Neural cell (in vitro differentiated cells): Measurements from ENCODE around the gene TPRX1. TPM values are rescaled to one million over a fixed set of nuclear protein-coding genes. Genes with fewer than 3 reads are reported as not detected.

Source experiments
- H2AFZ ChIP-seq: fragments of 200-600, 300-800 bp; sonication (generic), shearing (Covaris generic); 2 replicates; pipeline ENCODE4 v1.6.0; 2014; ENCODE audit warnings: low read depth, mild to moderate bottlenecking, antibody characterized with exemption, low read length, moderate library complexity
- H3F3A ChIP-seq: fragments of 200-600 bp; shearing (Covaris generic); 2 replicates; pipeline ENCODE4 v1.6.1; 2016; ENCODE audit warnings: mild to moderate bottlenecking, moderate library complexity, mixed read lengths, antibody characterized with exemption, low read length; ENCODE audit not compliant: insufficient read depth, poor library complexity, severe bottlenecking
- H3K27ac ChIP-seq: fragments of 200-600, 300-800 bp; sonication (generic), shearing (Covaris generic); 2 replicates; pipeline ENCODE4 v1.5.1; 2014; ENCODE audit warnings: mild to moderate bottlenecking, low read length, moderate library complexity
- H3K27me3 ChIP-seq: fragments of 300-800, 200-600 bp; sonication (generic), shearing (Covaris generic); 2 replicates; pipeline ENCODE4 v1.6.0; 2014; ENCODE audit warnings: mild to moderate bottlenecking, low read depth, low read length, moderate library complexity; ENCODE audit not compliant: insufficient read depth
- H3K36me3 ChIP-seq: fragments of 300-800, 200-600 bp; sonication (generic), shearing (Covaris generic); 2 replicates; pipeline ENCODE4 v1.5.1; 2014; ENCODE audit warnings: mild to moderate bottlenecking, antibody characterized with exemption, low read length, moderate library complexity; ENCODE audit not compliant: insufficient read depth
- H3K4me2 ChIP-seq: fragments of 300-800, 200-600 bp; sonication (generic), shearing (Covaris generic); 2 replicates; pipeline ENCODE4 v1.6.0; 2014; ENCODE audit warnings: mild to moderate bottlenecking, low read length
- H3K4me3 ChIP-seq: fragments of 300-800, 200-600 bp; sonication (generic), shearing (Covaris generic); 2 replicates; pipeline ENCODE4 v1.5.1; 2014; ENCODE audit warnings: mild to moderate bottlenecking, low read length, moderate library complexity
- H3K79me2 ChIP-seq: fragments of 200-600 bp; shearing (Covaris generic); replicated peaks from 2 replicates; pipeline ENCODE4 v1.6.0; 2014; ENCODE audit warnings: mild to moderate bottlenecking, low read length, moderate library complexity; ENCODE audit not compliant: insufficient read depth
- H3K9ac ChIP-seq: fragments of 300-800, 200-600 bp; sonication (generic), shearing (Covaris generic); 2 replicates; pipeline ENCODE4 v1.6.1; 2016; ENCODE audit warnings: mild to moderate bottlenecking, low read length, mixed read lengths
- H3K9me2 ChIP-seq: fragments of 200-600 bp; shearing (Covaris generic); 2 replicates; pipeline ENCODE4 v1.6.1; 2016; ENCODE audit warnings: mild to moderate bottlenecking, low read length, mixed read lengths; ENCODE audit not compliant: insufficient read depth
- H3K9me3 ChIP-seq: fragments of 200-600, 300-800 bp; sonication (generic), shearing (Covaris generic); 2 replicates; pipeline ENCODE4 v1.6.1; 2016; ENCODE audit warnings: mild to moderate bottlenecking, mixed run types, low read length, moderate library complexity, mixed read lengths
- H4K20me1 ChIP-seq: fragments of 200-600 bp; shearing (Covaris generic); 2 replicates; pipeline ENCODE4 v1.6.1; 2016; ENCODE audit warnings: mild to moderate bottlenecking, mixed run types; ENCODE audit not compliant: insufficient read depth
- EP300 ChIP-seq: fragments of 450-650 bp; conservative IDR thresholded peaks from 2 replicates; pipeline ENCODE4 v1.6.1; 2014; ENCODE audit warnings: antibody characterized with exemption, mild to moderate bottlenecking, moderate library complexity; ENCODE audit not compliant: poor library complexity, severe bottlenecking
- EZH2 ChIP-seq: fragments of 200-600, 300-800 bp; shearing (Covaris generic), sonication (generic); IDR thresholded peaks from 2 replicates; pipeline ENCODE4 v1.6.1; 2014; ENCODE audit warnings: antibody characterized with exemption, low read length, borderline replicate concordance, mild to moderate bottlenecking; ENCODE audit not compliant: insufficient read depth, poor library complexity, severe bottlenecking
- MXI1 ChIP-seq: fragments of 450-650 bp; conservative IDR thresholded peaks from 2 replicates; pipeline ENCODE4 v1.6.1; 2014; ENCODE audit warnings: antibody characterized with exemption, mild to moderate bottlenecking; ENCODE audit not compliant: poor library complexity, severe bottlenecking
- POLR2AphosphoS5 ChIP-seq: IDR thresholded peaks from 2 replicates; pipeline ENCODE4 v1.6.1; 2012
- RAD21 ChIP-seq: fragments of 450-650 bp; conservative IDR thresholded peaks from 2 replicates; pipeline ENCODE4 v1.6.1; 2014; ENCODE audit warnings: antibody characterized with exemption, mild to moderate bottlenecking, moderate library complexity
- SMC3 ChIP-seq: fragments of 450-650 bp; conservative IDR thresholded peaks from 2 replicates; pipeline ENCODE4 v1.6.1; 2014; ENCODE audit warnings: antibody characterized with exemption, mild to moderate bottlenecking, moderate library complexity; ENCODE audit not compliant: poor library complexity
- TAF1 ChIP-seq: IDR thresholded peaks from 2 replicates; pipeline ENCODE4 v1.6.1; 2012; ENCODE audit warnings: low read depth
- polyA plus RNA-seq: library from polyadenylated mRNA; depleted of rRNA; stranded (reverse); fragments of >200 nt; gene quantifications from 2 replicates; pipeline ENCODE4 v1.2.3, GENCODE V29; 2014
- TF ChIP-seq, protein P1 (sequence below): IDR thresholded peaks from 2 replicates; pipeline ENCODE4 v1.6.1; 2012; ENCODE audit warnings: borderline replicate concordance
- TF ChIP-seq, protein P2 (sequence below): fragments of 450-650 bp; IDR thresholded peaks from 2 replicates; pipeline ENCODE4 v1.5.1; 2014; ENCODE audit warnings: antibody characterized with exemption, mild to moderate bottlenecking, moderate library complexity; ENCODE audit not compliant: poor library complexity, severe bottlenecking

Gene TPRX1
- polyA plus RNA-seq, 1 donor from 2014 or later, result not detected

DNA sequence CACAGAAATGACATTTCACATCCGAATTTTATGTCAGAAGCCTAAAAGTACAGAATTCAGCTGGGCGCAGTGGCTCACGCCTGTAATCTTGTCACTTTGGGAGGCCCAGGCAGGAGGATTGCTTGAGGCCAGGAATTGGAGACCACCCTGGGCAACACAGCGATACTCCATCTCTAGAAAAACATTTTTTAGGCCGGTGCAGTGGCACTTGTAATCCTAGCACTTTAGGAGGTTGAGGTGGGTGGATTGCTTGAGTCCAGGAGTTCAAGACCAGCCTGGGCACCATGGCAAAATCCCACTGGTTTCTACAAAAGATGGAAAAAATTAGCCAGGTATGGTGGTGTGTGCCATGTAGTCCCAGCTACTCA lies 43.7 kb downstream of the TPRX1 start:
- Histone ChIP-seq H3F3A (no peaks in the 10 kb centered on the region), H3K9ac (no peak overlapping the region), H3K79me2 (no peaks in the 10 kb centered on the region), H3K9me3 (no peaks in the 10 kb centered on the region), H4K20me1 (no peaks in the 10 kb centered on the region), H3K4me2 (no peak overlapping the region), H3K36me3 (no peaks in the 10 kb centered on the region), H3K27ac (no peak overlapping the region), H3K4me3 (no peak overlapping the region), H3K9me2 (no peaks in the 10 kb centered on the region), H2AFZ (no peak overlapping the region), H3K27me3 (no peaks in the 10 kb centered on the region)
- TF ChIP-seq TAF1, result no peak

DNA sequence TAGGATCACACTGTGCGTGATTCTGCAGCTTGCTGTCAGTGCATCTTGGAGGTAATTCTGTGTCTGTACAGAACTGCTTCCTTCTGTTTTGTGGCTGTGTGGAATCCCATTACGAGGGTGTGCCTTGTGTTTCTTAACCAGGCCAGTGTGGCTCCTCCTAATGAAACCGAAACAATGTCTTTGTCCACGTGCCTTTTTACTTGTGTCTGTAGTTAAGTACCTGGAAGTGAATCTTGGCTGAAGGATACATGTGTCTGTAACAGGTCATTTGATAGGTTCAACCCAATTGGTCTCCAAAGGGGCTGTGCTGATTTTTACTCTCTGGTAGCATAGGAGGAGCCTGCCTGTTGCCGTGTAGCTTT lies 45.9 kb downstream of the TPRX1 start:
- H2AFZ ChIP-seq, result no peak overlapping the region
- H3F3A ChIP-seq, result no peaks in the 10 kb centered on the region
- TF ChIP-seq POLR2AphosphoS5, result no peak
- no peak for TF ChIP-seq EZH2
- no peak for TF ChIP-seq TAF1
- TF ChIP-seq EP300, result no peak
- TF ChIP-seq RAD21, result no peak
- TF ChIP-seq, protein P1, sequence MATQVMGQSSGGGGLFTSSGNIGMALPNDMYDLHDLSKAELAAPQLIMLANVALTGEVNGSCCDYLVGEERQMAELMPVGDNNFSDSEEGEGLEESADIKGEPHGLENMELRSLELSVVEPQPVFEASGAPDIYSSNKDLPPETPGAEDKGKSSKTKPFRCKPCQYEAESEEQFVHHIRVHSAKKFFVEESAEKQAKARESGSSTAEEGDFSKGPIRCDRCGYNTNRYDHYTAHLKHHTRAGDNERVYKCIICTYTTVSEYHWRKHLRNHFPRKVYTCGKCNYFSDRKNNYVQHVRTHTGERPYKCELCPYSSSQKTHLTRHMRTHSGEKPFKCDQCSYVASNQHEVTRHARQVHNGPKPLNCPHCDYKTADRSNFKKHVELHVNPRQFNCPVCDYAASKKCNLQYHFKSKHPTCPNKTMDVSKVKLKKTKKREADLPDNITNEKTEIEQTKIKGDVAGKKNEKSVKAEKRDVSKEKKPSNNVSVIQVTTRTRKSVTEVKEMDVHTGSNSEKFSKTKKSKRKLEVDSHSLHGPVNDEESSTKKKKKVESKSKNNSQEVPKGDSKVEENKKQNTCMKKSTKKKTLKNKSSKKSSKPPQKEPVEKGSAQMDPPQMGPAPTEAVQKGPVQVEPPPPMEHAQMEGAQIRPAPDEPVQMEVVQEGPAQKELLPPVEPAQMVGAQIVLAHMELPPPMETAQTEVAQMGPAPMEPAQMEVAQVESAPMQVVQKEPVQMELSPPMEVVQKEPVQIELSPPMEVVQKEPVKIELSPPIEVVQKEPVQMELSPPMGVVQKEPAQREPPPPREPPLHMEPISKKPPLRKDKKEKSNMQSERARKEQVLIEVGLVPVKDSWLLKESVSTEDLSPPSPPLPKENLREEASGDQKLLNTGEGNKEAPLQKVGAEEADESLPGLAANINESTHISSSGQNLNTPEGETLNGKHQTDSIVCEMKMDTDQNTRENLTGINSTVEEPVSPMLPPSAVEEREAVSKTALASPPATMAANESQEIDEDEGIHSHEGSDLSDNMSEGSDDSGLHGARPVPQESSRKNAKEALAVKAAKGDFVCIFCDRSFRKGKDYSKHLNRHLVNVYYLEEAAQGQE, result no peak
- no peak for TF ChIP-seq MXI1
- H3K4me3 ChIP-seq, result no peak overlapping the region
- H3K27ac ChIP-seq, result no peak overlapping the region
- H3K9me3 ChIP-seq, result no peaks in the 10 kb centered on the region
- no peaks in the 10 kb centered on the region for H3K9me2 ChIP-seq
- no peaks in the 10 kb centered on the region for H3K27me3 ChIP-seq
- no peak overlapping the region for H3K9ac ChIP-seq
- H3K4me2 ChIP-seq, result no peak overlapping the region
- no peaks in the 10 kb centered on the region for H4K20me1 ChIP-seq
- H3K79me2 ChIP-seq, result no peaks in the 10 kb centered on the region
- H3K36me3 ChIP-seq, result no peaks in the 10 kb centered on the region

DNA sequence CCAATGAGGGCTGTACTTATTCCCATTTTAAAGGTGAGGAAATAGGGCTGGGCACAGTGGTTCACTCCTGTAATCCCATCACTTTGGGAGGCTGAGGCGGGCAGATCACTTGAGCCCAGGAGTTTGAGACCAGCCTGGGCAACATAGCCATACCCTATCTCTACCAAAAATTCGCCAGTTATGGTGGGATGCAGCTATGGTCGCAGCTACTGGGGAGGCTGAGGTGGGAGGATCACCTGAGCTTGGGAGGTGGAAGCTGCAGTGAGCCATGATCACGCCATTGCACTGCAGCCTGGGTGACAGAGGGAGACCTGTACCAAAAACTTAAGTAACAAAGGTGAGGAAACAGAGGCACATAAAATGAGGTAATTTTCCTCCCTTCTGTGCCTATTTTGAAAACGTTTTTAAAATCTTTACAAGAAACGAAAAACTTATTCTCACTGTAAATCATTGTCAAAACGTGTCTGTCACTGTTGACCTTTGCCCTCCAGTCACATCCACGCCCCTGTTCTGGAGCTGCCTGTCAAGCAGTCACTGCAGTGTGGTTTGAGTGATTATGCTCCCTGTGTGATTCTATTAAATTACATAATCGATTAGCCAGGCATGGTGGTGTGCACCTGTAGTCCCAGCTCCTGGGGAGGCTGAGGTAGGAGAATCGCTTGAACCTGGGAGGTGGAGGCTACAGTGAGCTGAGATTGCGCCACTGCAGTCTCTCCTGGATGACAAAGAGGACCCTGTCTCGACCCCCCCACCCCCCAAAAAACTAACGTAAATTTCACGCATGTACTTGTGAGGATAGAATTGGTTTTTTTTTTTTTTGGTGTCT lies 46.5 kb downstream of the TPRX1 start:
- H3K27me3 ChIP-seq, result no peaks in the 10 kb centered on the region
- H3F3A ChIP-seq, result no peaks in the 10 kb centered on the region
- no peak overlapping the region for H3K4me2 ChIP-seq
- H3K4me3 ChIP-seq, result no peak overlapping the region
- no peak overlapping the region for H3K9ac ChIP-seq
- no peaks in the 10 kb centered on the region for H3K9me2 ChIP-seq
- no peaks in the 10 kb centered on the region for H4K20me1 ChIP-seq
- H3K9me3 ChIP-seq, result no peaks in the 10 kb centered on the region
- H2AFZ ChIP-seq, result no peak overlapping the region
- TF ChIP-seq TAF1, result no peak
- no peak for TF ChIP-seq SMC3
- no peak for TF ChIP-seq POLR2AphosphoS5
- TF ChIP-seq EZH2, result no peak
- no peak for TF ChIP-seq RAD21
- no peak for TF ChIP-seq EP300
- no peak for TF ChIP-seq MXI1
- TF ChIP-seq, protein P2, sequence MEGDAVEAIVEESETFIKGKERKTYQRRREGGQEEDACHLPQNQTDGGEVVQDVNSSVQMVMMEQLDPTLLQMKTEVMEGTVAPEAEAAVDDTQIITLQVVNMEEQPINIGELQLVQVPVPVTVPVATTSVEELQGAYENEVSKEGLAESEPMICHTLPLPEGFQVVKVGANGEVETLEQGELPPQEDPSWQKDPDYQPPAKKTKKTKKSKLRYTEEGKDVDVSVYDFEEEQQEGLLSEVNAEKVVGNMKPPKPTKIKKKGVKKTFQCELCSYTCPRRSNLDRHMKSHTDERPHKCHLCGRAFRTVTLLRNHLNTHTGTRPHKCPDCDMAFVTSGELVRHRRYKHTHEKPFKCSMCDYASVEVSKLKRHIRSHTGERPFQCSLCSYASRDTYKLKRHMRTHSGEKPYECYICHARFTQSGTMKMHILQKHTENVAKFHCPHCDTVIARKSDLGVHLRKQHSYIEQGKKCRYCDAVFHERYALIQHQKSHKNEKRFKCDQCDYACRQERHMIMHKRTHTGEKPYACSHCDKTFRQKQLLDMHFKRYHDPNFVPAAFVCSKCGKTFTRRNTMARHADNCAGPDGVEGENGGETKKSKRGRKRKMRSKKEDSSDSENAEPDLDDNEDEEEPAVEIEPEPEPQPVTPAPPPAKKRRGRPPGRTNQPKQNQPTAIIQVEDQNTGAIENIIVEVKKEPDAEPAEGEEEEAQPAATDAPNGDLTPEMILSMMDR, result no peak
- TF ChIP-seq, protein P1, result no peak
- H3K36me3 ChIP-seq, result no peaks in the 10 kb centered on the region
- no peaks in the 10 kb centered on the region for H3K79me2 ChIP-seq
- H3K27ac ChIP-seq, result no peak overlapping the region
